Adrenal gland (tissue), 12 donors: Measurements from ENCODE around the gene TP53I13. TPM values are rescaled to one million over a fixed set of nuclear protein-coding genes. Genes with fewer than 3 reads are reported as not detected.

Experiments used
- DNase-seq, 7 donors: peaks; one replicate each; pipeline ENCODE4 v3.0.0-alpha.2; 2019 to 2020
- H3K27ac ChIP-seq, 5 donors: fragments of 200-600 bp; sonication (generic) in 4 of 5; 1 replicate in 3 of 5; 2 replicates in 2 of 5; pipeline versions ENCODE4 v1.5.1 to v1.8.0; 2016 to 2020; ENCODE audit warnings: mild to moderate bottlenecking in 1 of 5
- H3K27me3 ChIP-seq: fragments of 200-600 bp; 2 replicates; pipeline ENCODE4 v1.8.0; 2021
- H3K36me3 ChIP-seq, 2 donors: fragments of 200-600 bp; replicated peaks in 1 of 2; 1 replicate in 1 of 2; 2 replicates in 1 of 2; pipeline versions ENCODE4 v1.5.1 to v1.8.0; 2018 to 2022
- H3K4me1 ChIP-seq, 2 donors: fragments of 200-600 bp; replicated peaks in 1 of 2; 1 replicate in 1 of 2; 2 replicates in 1 of 2; pipeline versions ENCODE4 v1.5.1 to v1.8.0; 2018 to 2021
- H3K4me3 ChIP-seq, 4 donors: fragments of 200-600 bp; sonication (generic) in 3 of 4; one replicate each; pipeline ENCODE4 v1.5.1; 2016 to 2018
- H3K9me3 ChIP-seq, 3 donors: fragments of 200-600 bp; sonication (generic) in 1 of 3; replicated peaks in 1 of 3; 1 replicate in 2 of 3; 2 replicates in 1 of 3; pipeline versions ENCODE4 v1.5.1 to v1.8.0; 2016 to 2021
- CTCF ChIP-seq, 6 experiments: fragments of 450-650 bp in 4 of 6; fragments of 200-600 bp in 2 of 6; sonication (generic) in 1 of 6; IDR thresholded peaks; 1 replicate in 5 of 6; 2 replicates in 1 of 6; pipeline versions ENCODE4 v1.5.1 to v1.8.0; 2016 to 2021; ENCODE audit warnings: antibody characterized with exemption in 6 of 6, mild to moderate bottlenecking in 2 of 6, moderate library complexity in 1 of 6
- POLR2A ChIP-seq, 2 donors: fragments of 450-650 bp; IDR thresholded peaks; one replicate each; pipeline ENCODE4 v1.6.1; 2017; ENCODE audit warnings: antibody characterized with exemption in 2 of 2, mild to moderate bottlenecking in 2 of 2, moderate library complexity in 1 of 2
- WGBS, 4 donors: extraction: QIAGEN DNeasy Blood & Tissue Kit in 2 of 4; methylation state at CpG; one replicate each; pipeline versions ENCODE4 v1.1.5 to v1.1.7; 2013 to 2017; 5-methylcytosine and 5-hydroxymethylcytosine counted together
- intact Hi-C, 2 donors: fragments of 100-400 bp; cut with DNase I; formaldehyde crosslinking; loops; one replicate each; pipeline versions ENCODE4 v1.14.1 to v1.15.0; 2022 to 2023
- polyA plus RNA-seq, 3 donors: library from polyadenylated mRNA; stranded (reverse); fragments of 200-250 nt in 2 of 3; fragments of 350-450 nt in 1 of 3; fragmentation: Illumina TruSeq in 1 of 3; extraction: RNeasy Lipid Tissue Mini Kit (QIAGEN cat#74804) in 1 of 3; gene quantifications; one replicate each; pipeline ENCODE4 v1.2.3, GENCODE V29; 2013 to 2014
- total RNA-seq, 9 donors: library from RNA; depleted of rRNA in 4 of 9; stranded (reverse); fragments of >200 nt in 4 of 9; fragments of 120-200 nt in 1 of 9; fragmentation: NEBNext Ultra II Directional in 1 of 9; extraction: Animal tissue kit (Norgen Biotek cat#: 25700) in 1 of 9; gene quantifications; one replicate each; pipeline versions ENCODE4 v1.1.0 to v1.2.4, GENCODE V29; 2013 to 2023
- donor health status: healthy with polysubstance abuse.
- donor health status: Bipolar disorder and iron deficiency.
- donor health status: DM: yes; HTN: yes; CAD: no.
- donor health status: DM: no; HTN: no; CAD: no.
- donor health status: DM: no; HTN: no; CAD: no.
- donor health status: DM: yes; HTN: yes; CAD: no.

TP53I13 gene
- total and polyA plus RNA-seq, 12 donors, result 4.2 to 163 (median 45.2) TPM

GRCh38 chr17:29585080-29585751 lies 16.7 kb downstream of the TP53I13 start:
- intact Hi-C loops, result no loop called here
- H3K4me1 ChIP-seq, result peaks cover 15 to 24% of the 10 kb centered on the region in 2 donors
- peaks cover 0 to 15% of the 10 kb centered on the region in 2 donors for H3K36me3 ChIP-seq
- TF ChIP-seq CTCF (IDR thresholded peaks at IDR 0.05), result no peak
- TF ChIP-seq POLR2A (IDR thresholded peaks at IDR 0.05), result peak in 1 of 2 donors; percentile 36
- DNase-seq, result peak in 3 of 7 donors; percentile 18 to 28 (median 23)
- H3K4me3 ChIP-seq, result peak overlapping the region in 1 of 4 donors; percentile 26
- 64 to 80% (median 73%) methylated on average over 5 to 8 of the region's 8 CpGs for WGBS, 4 donors
- H3K27ac ChIP-seq, result peak overlapping the region in 3 of 5 donors; percentile 16 to 73 (median 60)
- H3K27me3 ChIP-seq, result no peaks in the 10 kb centered on the region
- H3K9me3 ChIP-seq, result no peaks in the 10 kb centered on the region

DNA sequence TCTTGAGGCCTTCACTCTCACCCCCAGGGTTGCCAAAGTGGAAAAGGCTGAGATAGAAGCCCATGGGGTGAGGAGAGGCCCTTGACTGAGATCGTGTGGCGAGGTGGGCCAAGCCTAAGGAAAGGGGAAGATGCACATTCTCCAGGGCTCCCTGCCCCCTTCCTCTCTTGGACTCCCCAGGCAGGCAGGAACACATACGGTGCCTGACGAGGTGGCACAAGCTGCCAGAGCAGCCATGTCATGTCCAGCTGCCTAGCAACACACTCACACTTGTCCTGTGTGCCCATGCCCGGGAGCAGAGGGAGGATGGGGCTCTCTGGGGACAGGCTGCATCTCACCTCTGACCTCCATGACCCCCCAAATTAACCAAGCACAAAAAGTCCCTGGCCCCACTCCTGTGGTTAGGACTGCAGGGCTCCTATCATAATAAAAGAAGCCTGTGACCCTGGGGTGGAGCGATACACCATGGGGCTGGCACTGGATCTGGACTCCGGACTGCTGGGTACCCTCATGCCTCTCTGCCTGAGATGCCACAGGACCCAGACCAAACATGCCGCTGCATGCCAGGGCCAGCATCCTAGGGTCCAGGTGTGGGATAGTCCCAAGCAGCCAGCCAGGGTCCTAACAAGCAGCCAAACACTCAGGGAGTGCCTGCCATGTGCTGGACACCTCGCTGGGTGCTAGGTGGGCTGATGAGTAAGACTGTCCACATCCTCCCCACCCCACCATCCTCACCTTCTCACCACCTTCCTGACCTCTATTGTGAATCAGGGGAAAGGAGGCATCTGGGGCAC lies 18.4 kb downstream of the TP53I13 start:
- no peak overlapping the region for H3K4me3 ChIP-seq
- H3K9me3 ChIP-seq, result no peaks in the 10 kb centered on the region
- H3K4me1 ChIP-seq, result peaks cover 31 to 40% of the 10 kb centered on the region in 2 donors
- H3K36me3 ChIP-seq, result peaks cover 0 to 14% of the 10 kb centered on the region in 2 donors
- intact Hi-C loops, result no loop called here
- H3K27ac ChIP-seq, result peak overlapping the region in 2 of 5 donors; percentile 5 to 52
- peak in 1 of 7 donors; percentile 19 for DNase-seq
- TF ChIP-seq CTCF (IDR thresholded peaks at IDR 0.05) (no peak), POLR2A (IDR thresholded peaks at IDR 0.05) (no peak)
- 68 to 76% (median 74%) methylated on average over 6 to 9 of the region's 9 CpGs for WGBS, 4 donors
- no peaks in the 10 kb centered on the region for H3K27me3 ChIP-seq

- DNase-seq, result peak in 2 of 7 donors; percentile 18 to 20
- Histone ChIP-seq H3K9me3 (no peaks in the 10 kb centered on the region), H3K27ac (peak overlapping the region in 1 of 5 donors; percentile 89), H3K4me3 (peak overlapping the region in 1 of 4 donors; percentile 87), H3K27me3 (no peaks in the 10 kb centered on the region), H3K4me1 (peaks cover 38 to 47% of the 10 kb centered on the region in 2 donors), H3K36me3 (peaks cover 0 to 7% of the 10 kb centered on the region in 2 donors)
- TF ChIP-seq POLR2A (IDR thresholded peaks at IDR 0.05) (no peak), CTCF (IDR thresholded peaks at IDR 0.05) (no peak)
- WGBS, 4 donors, result 82 to 88% (median 88%) methylated on average over 4 to 6 of the region's 6 CpGs
- intact Hi-C loops, result no loop called here
Observed at GRCh38 chr17:29587591-29587990, 19.1 kb downstream of the TP53I13 start.

DNA sequence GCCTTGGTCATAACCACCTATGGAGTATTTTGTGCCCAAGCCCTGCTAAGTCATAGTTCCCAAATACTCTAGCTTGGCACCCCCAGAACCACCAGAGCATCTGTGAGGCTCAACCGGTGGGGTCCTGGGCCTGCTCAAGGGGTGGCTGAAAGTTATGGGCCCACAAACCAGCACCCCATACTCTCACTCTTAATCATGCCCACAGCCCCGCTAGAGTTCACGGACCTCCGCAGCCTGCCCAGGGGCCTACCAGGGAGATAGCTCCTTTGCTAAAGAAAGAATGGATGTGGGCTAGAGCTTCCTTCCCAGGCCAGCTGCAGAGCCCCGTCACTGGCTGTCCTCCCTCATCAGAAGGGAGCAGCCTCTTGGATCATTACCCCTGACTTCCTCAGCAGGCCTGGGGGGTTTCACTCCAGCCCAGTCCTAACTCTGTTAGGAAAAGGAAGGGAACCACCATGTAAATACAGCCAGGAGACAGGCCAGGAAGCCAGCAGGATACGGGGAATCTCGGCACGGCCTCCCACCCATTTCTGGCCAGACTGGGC lies 19.6 kb downstream of the TP53I13 start:
- H3K9me3 ChIP-seq, result no peaks in the 10 kb centered on the region
- TF ChIP-seq CTCF (IDR thresholded peaks at IDR 0.05), result no peak
- TF ChIP-seq POLR2A (IDR thresholded peaks at IDR 0.05), result no peak
- no peaks in the 10 kb centered on the region for H3K27me3 ChIP-seq
- H3K36me3 ChIP-seq, result peaks cover 0 to 2% of the 10 kb centered on the region in 2 donors
- H3K4me1 ChIP-seq, result peaks cover 41 to 50% of the 10 kb centered on the region in 2 donors
- peak overlapping the region in 4 of 5 donors; percentile 60 to 89 (median 66) for H3K27ac ChIP-seq
- 33 to 44% (median 36%) methylated on average over 4 to 8 of the region's 8 CpGs for WGBS, 4 donors
- intact Hi-C loops, result no loop called here
- H3K4me3 ChIP-seq, result peak overlapping the region in 2 of 4 donors; percentile 80 to 87
- peak in 1 of 7 donors; percentile 18 for DNase-seq
